HL-60 (cell line): ENCODE results near the gene EPHA4.

ENCODE experiments used
- DNase-seq, 2 experiments: peaks; one replicate each; pipeline ENCODE4 v3.0.0-alpha.2; 2010 to 2020; ENCODE audit warnings: low read depth in 1 of 2, low spot score in 1 of 2
- H3K27ac ChIP-seq: fragments of 250-450 bp; sonication (Bioruptor Pico); replicated peaks from 2 replicates; pipeline ENCODE4 v1.5.1; 2020; ENCODE audit warnings: mild to moderate bottlenecking, moderate library complexity
- H3K27me3 ChIP-seq: fragments of 250-450 bp; sonication (Bioruptor Pico); 2 replicates; pipeline ENCODE4 v1.5.1; 2021; ENCODE audit warnings: mild to moderate bottlenecking, moderate library complexity; ENCODE audit not compliant: insufficient read depth, poor library complexity, severe bottlenecking
- H3K4me3 ChIP-seq: replicated peaks from 2 replicates; pipeline ENCODE4 v1.5.1; 2011; ENCODE audit warnings: mild to moderate bottlenecking, control low read depth, low read length; ENCODE audit not compliant: insufficient read depth
- CTCF ChIP-seq: IDR thresholded peaks from one replicate; pipeline ENCODE4 v1.5.1; 2011; ENCODE audit warnings: low read length, control low read depth, inconsistent platforms; ENCODE audit not compliant: insufficient read depth
- GABPA ChIP-seq: IDR thresholded peaks from 2 replicates; pipeline ENCODE4 v1.6.1; 2012; ENCODE audit warnings: low read depth
- POLR2AphosphoS5 ChIP-seq: IDR thresholded peaks from 2 replicates; pipeline ENCODE4 v1.6.1; 2012; ENCODE audit warnings: low read depth
- REST ChIP-seq: IDR thresholded peaks from 2 replicates; pipeline ENCODE4 v1.6.1; 2012; ENCODE audit warnings: low read depth; ENCODE audit not compliant: insufficient replicate concordance
- SPI1 ChIP-seq: IDR thresholded peaks from 2 replicates; pipeline ENCODE4 v1.6.1; 2012; ENCODE audit warnings: low read depth, mild to moderate bottlenecking, borderline replicate concordance

The EPHA4 gene

GRCh38 chr2:221454459-221455105 lies 117.5 kb downstream of the EPHA4 start:
- no peak for TF ChIP-seq GABPA
- no peak for TF ChIP-seq CTCF
- no peak for TF ChIP-seq REST
- no peak for TF ChIP-seq POLR2AphosphoS5
- no peak for TF ChIP-seq SPI1
- H3K27ac ChIP-seq: no peak overlapping the region
- DNase-seq: no peak
- no peak overlapping the region for H3K4me3 ChIP-seq
- H3K27me3 ChIP-seq: no peaks in the 10 kb centered on the region

- Histone ChIP-seq H3K27ac (no peak overlapping the region), H3K27me3 (no peaks in the 10 kb centered on the region), H3K4me3 (no peak overlapping the region)
- no peak for TF ChIP-seq SPI1
- no peak for TF ChIP-seq GABPA
- TF ChIP-seq POLR2AphosphoS5: no peak
- no peak for TF ChIP-seq CTCF
- no peak for TF ChIP-seq REST
- no peak for DNase-seq
Observed at GRCh38 chr2:221451862-221452788, 120.0 kb downstream of the EPHA4 start.

- DNase-seq: no peak
- no peak for TF ChIP-seq SPI1
- no peak for TF ChIP-seq CTCF
- no peak for TF ChIP-seq POLR2AphosphoS5
- TF ChIP-seq REST: no peak
- TF ChIP-seq GABPA: no peak
Observed at GRCh38 chr2:221450280-221450679, 121.8 kb downstream of the EPHA4 start.

More at GRCh38 chr2:221450280-221450679, 121.8 kb downstream of the EPHA4 start:
- Histone ChIP-seq H3K4me3 (no peak overlapping the region), H3K27me3 (no peaks in the 10 kb centered on the region), H3K27ac (no peak overlapping the region)
